HG03520 (cell line): ENCODE results near the gene BATF.
"Not testable (repeated sequence)": the region's sequence is repeated elsewhere in the genome, so short reads cannot be mapped to it uniquely, and the experiment has no call there.

Experiments
- ATAC-seq: cut with Tn5 transposase; IDR thresholded peaks from one replicate; pipeline ENCODE4 v1.9.1; 2021; ENCODE audit warnings: mild to moderate bottlenecking, moderate library complexity; ENCODE audit not compliant: unreplicated experiment

The BATF gene

GRCh38 chr14:75522224-75522982, at the start of gene BATF:
BATF (plus strand) TSS chr14:75522469; CDS start chr14:75522683, 214 bp downstream.
- ATAC-seq: peak; percentile 41

DNA sequence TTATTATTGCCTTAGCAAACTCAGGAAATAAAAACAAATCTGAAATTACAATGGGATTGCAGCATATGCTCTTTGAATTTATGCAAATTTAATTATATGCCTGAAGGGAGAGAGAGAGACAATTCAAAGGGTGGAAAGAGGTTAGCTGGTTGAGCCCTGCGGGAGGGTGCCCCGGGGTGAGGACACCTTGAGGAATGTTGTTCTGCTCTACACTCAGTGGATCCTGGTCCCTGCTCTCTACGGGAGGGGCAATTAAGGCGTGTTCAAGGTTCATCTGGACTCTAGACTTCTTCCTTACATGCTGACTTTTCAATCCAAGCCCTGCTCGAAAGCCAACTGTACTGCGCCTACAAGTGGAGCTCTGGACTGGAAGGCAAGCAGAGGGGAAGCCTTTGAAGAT, 48.1 kb upstream of the BATF start:
- not testable (repeated sequence) for ATAC-seq

- no peak for ATAC-seq
These were observed 45.8 kb upstream of the BATF start for GRCh38 chr14:75476274-75476995.

DNA sequence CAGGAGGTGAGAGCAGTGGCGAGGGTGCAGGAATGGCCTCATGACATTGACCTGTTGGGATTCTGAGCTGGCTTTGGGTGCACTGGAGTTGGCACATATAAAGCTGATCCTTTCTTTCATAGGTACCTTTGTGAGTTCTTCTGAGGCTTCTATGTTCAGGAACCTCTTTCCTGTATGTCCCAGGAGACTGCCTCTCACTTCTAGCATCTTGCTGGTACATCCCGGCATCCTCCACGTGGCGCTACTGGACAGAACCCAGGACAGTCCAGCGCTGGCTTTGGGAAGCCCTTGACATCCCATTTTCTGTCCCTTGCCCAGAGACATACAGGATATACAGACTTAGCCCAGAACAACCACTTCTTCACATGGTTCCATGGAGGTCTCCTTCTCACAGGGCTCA, 44.4 kb upstream of the BATF start:
- no peak for ATAC-seq

GRCh38 chr14:75479770-75480600, 42.3 kb upstream of the BATF start:
- peak; percentile 46 for ATAC-seq

- ATAC-seq: no peak
These were observed 39.9 kb upstream of the BATF start for GRCh38 chr14:75482366-75482765.

GRCh38 chr14:75484711-75485429, 37.4 kb upstream of the BATF start:
- no peak for ATAC-seq

DNA sequence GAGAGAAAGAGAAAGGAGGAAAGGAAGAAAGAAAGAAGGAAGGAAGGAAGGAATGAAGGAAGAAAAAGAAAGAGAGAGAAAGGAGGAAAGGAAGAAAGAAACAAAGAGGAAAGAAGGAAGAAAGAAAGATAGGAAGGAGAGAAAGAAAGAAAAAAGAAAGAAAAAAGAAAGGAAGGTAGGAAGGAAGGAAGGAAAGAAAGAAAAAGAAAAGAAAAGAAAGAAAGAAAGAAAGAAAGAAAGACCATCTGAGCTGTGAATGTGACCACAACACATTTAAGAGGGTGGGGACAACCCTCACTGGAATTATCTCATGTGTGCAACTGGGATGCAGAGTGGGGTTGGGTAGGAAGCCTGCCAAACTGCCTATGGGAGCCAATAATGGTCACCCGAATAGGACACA, 36.0 kb upstream of the BATF start:
- no peak for ATAC-seq

GRCh38 chr14:75487155-75487671, 35.1 kb upstream of the BATF start:
- ATAC-seq: peak; percentile 55

DNA sequence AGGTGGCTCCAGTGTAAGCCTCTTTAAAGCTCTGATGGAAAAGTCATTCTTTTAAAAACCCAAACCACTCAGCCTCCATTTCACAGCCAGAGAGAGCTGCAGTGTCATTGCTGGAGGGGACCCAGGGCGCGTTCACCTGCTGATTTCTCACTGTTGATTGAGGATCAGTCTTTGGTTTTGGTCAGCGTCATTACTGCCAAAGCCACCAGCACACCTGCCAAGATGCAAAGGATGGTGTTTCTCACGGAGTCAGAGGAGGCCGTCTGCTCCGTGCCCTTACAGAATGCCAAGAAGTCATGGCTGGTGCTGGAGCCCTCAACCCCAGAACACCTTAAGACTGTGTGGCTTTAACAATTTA, 32.8 kb upstream of the BATF start:
- no peak for ATAC-seq

- no peak for ATAC-seq
These were observed 30.8 kb upstream of the BATF start for GRCh38 chr14:75491376-75491978.

GRCh38 chr14:75492832-75493591, 29.3 kb upstream of the BATF start:
- ATAC-seq: no peak

DNA sequence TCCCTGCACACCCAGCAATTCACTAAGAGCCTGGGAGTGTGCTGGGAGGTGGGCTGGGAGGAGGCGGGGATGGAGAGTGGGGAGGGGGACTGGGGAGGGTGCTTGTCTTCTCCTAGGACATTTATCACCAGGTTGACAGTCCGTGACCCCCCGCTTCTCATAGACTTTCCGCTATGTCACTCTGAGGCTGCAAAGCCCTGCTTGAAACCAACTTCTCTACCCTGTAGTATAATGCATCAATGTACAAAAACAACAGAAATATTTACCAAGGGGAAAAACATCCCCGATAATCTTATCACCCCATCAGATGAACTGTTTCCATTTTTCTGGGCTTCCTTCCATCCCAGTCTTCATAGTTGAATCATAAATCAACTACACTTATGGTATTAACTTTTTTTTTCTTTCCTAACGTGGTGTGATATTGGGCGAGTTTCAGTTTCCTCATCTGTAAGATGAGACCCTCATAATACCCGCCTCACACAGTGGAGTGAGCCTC, 28.6 kb upstream of the BATF start:
- no peak for ATAC-seq

DNA sequence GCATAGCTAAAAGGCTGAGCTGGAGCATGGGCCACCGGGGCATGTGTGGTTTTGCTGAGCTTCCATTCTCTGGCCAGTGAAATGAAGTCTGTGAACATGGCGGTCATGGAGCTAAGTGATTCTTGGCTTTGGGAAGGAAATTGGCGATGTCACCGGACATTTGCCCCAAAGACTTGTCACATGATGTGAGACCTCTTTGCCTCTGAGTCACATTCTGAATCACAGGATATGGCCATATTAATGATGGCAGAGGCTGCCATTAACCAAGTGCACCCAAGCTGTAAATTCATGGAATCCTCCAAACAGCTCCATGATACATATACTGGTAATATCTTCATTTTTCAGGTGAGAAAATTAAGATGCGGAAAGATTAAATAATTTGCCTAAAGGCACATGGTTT, 27.4 kb upstream of the BATF start:
- no peak for ATAC-seq

- no peak for ATAC-seq
These were observed 26.9 kb upstream of the BATF start for GRCh38 chr14:75495399-75495798.

- ATAC-seq: no peak
These were observed 26.4 kb upstream of the BATF start for GRCh38 chr14:75495882-75496281.

GRCh38 chr14:75496755-75497154, 25.5 kb upstream of the BATF start:
- no peak for ATAC-seq

- ATAC-seq: no peak
These were observed 25.1 kb upstream of the BATF start for GRCh38 chr14:75497191-75497590.

- ATAC-seq: no peak
These were observed 24.6 kb upstream of the BATF start for GRCh38 chr14:75497701-75498100.
